Activated CD4-positive, alpha-beta T cell treated with anti-CD3 and anti-CD28 coated beads, Interleukin-2, amount 50 U/mL, for 4 hours (primary cell): Measurements from ENCODE around the gene PIH1D2.
"Not testable (repeated sequence)": the region's sequence is repeated elsewhere in the genome, so short reads cannot be mapped to it uniquely, and the experiment has no call there.

Source experiments
- DNase-seq, 2 experiments: peaks; one replicate each; pipeline ENCODE4 v3.0.0-alpha.2; 2020

The PIH1D2 gene

DNA sequence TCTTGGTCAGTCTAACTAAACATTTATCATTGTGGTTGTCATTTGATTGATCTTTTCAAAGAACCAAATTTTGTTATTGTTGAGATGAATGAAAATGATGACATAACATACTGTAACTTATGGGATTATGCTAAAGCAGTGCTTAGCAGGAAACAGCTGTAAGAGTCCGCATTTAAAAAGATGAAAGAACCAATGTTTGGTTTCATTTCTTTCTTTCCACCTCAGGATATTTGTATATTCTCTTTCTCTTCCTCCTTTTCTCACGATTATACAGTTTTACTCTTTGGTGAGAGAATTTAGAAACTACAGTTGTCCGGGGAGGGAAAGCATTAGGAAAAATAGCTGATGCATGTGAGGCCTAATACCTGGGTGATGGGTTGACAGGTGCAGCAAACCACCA lies 23.1 kb downstream of the PIH1D2 start:
- no peak for DNase-seq

DNA sequence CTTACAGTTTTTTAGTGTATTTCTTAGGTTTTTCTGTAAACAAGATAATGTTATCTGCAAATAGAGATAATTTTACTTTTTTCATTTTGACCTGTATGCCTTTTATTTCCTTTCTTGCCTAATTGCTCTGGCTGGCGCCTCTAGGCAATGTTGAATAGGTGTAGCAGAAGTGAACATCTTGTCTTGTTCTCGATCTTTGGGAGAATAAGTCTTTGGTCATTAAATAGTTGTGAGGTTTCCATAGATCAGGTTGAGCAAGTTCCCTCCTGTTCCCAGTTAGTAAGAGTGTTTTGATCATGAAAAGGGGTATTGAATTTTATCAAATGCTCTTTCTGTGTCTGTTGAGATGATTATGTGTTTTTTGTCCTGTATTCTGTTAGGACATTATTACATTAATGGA lies 24.0 kb downstream of the PIH1D2 start:
- no peak for DNase-seq

DNA sequence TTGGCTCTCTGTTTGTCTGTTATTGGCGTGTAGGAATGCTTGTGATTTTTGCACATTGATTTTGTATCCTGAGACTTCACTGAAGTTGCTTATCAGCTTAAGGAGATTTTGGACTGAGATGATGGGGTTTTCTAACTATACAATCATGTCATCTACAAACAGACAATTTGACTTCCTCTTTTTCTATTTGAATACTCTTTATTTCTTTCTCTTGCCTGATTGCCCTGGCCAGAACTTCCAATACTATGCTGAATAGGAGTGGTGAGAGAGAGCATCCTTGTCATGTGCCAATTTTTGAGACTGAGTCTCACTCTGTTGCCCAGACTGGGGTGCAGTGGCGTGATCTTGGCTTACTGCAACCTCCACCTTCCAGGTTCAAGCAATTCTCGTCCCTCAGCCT lies 25.6 kb downstream of the PIH1D2 start:
- not testable (repeated sequence) for DNase-seq

DNA sequence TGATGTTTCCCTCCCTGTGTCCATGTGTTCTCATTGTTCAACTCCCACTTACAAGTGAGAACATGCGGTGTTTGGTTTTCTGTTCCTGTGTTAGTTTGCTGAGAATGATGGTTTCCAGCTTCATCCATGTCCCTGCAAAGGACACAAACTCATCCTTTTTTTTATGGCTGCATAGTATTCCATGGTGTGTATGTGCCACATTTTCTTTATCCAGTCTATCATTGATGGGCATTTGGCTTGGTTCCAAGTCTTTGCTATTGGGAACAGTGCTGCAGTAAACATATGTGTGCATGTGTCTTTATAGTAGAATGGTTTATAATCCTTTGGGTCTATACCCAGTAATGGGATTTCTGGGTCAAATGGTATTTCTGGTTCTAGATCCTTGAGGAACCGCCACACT lies 27.2 kb downstream of the PIH1D2 start:
- DNase-seq, result not testable (repeated sequence)

DNA sequence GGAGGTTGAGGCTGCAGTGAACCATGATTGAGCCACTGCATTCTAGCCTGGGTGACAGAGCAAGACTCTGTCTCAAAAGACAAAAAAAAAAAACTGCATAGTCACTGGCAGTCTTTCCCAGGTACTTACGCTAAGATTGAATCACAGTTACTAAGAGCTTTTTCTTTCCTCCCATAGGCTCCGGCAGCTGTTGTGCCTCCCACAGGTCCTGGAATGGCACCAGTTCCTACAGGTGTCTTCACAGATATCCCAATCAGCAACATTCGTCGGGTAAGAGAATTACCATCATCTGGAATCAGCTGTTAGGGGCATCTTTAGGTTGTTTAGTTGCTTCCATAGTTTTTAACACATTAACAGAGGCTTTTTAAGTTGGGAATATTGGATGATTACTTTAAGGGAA lies 28.9 kb downstream of the PIH1D2 start:
- DNase-seq, result no peak

DNA sequence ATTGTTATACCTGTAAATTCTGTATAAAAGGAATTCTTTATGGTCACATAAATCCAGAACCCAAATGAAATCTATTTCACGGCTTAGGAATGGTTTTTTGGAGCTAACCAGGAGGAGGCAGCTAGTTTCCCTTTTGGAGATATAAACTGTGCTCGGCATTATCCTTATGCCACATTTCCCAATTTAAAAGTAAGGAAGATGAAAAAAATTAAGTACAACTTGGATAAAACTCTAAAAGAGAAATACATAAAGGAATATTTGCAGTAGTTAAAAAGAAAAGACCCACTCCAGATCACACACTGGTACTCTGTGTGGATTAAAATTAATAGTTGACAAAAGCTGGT lies 30.9 kb downstream of the PIH1D2 start:
- DNase-seq, result no peak

DNA sequence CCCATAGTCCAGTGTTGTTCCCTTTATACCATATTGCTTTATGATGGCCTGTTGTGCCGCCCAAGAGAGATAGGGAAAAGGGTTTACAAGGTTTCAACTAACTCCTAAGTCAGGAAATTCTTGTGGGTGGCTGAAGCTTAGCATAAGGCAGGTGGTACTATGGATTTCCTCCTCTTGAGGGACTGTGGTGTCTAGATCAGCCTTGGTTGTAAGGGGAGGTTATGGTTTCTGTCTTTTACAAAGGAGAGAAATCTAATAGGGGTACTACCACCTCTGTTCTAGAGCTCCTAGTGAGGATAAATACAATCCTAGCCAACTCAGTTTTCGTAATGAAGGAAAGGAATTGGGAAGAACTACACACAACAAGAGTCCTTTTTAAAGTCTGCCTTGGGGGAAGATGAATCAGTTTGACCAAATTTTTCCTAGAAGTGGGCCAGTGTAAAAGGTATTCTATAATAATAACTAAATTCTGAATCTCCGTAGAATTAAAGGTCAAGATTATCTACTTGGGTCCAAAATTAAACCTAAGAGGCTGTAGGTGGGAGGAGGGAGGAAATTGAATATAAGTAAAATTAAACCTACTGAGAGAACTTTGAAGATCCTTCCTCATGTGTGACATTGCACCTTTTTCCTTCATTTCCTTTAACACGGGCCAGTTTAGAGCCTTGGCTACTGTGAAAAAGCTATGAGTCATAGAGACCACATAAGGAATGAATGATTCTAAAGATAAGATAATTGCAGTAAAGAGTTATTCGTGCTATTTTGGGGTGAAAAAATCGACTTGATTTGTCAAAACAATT lies 31.5 kb downstream of the PIH1D2 start:
- no peak for DNase-seq

DNA sequence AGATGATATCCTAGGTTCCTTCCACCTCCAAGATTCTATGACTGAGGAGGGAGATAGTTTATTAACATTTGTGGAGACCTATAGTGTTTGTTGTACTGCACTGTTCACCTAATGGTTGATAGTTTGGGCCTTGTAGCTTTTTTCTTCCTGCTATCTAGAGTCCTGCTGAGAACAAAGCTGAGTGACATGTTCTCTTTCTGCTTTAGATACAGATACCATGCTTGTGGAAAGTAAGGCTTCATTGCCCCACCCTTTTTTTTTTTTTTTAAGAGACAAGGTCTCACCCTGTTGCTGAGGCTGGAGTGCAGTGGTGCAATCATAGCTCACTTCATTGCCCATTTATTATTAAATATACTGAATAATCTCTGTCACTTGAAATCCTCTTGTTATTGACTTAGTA lies 36.3 kb downstream of the PIH1D2 start:
- DNase-seq, result no peak

DNA sequence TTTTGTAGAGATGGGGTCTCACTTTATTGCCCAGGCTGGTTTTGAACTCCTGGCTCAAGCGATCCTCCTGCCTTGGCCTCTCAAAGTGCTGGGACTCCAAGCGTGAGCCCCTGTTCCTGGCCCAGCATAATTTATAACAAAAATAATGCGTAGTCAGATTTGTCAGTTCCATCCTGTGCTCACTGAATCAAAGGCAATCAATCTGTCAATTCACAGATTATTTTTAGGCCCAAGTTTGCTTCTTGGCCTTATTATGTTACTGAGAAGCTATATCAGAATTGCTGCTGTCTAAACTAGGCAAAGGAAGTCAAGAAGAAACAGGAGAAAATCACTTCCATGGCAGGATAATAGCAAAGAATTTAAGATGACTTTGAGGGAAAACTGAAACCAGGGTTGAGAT lies 39.9 kb downstream of the PIH1D2 start:
- DNase-seq, result no peak

DNA sequence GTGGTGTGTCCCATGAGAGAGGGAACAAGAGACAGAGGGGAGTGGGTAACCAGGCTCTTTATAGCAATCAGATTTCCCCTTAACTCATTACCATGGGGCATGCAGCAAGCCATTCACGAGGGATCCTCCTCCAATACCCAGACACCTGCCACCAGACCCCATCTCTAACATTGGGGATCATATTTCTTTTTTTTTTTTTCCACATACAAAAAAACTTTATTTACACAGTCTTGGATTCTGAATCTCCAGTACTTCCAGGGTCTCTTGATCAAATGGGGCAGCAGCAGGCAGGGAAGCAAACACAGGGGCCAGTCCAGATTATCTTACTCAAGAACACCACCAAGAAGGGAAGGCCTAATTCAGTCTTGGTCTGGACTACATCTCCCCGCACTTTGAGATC lies 44.4 kb downstream of the PIH1D2 start:
- DNase-seq, result no peak

DNA sequence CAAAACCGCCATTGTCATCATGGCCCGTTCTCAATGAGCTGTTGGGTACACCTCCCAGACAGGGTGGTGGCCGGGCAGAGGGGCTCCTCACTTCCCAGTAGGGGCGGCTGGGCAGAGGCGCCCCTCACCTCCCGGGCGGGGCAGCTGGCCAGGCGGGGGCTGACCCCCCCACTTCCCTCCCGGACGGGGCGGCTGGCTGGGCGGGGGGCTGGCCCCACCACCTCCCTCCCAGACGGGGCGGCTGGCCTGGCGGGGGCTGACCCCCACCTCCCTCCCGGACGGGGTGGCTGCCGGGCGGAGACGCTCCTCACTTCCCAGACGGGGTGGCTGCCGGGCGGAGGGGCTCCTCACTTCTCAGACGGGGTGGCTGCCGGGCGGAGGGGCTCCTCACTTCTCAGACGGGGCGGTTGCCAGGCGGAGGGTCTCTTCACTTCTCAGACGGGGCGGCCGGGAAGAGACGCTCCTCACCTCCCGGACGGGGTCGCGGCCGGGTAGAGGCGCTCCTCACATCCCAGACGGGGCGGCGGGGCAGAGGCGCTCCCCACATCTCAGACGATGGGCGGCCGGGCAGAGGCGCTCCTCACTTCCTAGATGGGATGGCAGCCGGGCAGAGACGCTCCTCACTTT lies 46.9 kb downstream of the PIH1D2 start:
- DNase-seq, result not testable (repeated sequence)

DNA sequence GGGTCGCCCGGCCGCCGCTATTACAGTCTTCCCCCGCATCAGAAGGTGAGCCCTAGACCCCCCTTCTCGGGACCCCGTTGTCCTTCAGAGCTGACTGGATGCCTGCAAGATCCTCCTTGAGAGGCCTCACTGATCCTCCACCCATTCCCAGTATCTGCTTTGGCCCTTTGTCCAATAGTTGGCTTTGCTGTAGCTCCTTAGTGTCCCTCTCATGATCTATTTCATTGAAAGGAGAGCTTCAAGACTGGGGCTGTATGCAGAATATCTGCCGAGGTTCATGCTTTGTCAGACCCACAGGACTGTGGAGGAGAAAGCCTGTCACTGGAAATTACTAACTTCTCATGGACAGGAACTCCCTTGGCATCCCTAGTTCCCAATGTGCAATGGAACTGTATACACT lies 48.1 kb downstream of the PIH1D2 start:
- no peak for DNase-seq

DNA sequence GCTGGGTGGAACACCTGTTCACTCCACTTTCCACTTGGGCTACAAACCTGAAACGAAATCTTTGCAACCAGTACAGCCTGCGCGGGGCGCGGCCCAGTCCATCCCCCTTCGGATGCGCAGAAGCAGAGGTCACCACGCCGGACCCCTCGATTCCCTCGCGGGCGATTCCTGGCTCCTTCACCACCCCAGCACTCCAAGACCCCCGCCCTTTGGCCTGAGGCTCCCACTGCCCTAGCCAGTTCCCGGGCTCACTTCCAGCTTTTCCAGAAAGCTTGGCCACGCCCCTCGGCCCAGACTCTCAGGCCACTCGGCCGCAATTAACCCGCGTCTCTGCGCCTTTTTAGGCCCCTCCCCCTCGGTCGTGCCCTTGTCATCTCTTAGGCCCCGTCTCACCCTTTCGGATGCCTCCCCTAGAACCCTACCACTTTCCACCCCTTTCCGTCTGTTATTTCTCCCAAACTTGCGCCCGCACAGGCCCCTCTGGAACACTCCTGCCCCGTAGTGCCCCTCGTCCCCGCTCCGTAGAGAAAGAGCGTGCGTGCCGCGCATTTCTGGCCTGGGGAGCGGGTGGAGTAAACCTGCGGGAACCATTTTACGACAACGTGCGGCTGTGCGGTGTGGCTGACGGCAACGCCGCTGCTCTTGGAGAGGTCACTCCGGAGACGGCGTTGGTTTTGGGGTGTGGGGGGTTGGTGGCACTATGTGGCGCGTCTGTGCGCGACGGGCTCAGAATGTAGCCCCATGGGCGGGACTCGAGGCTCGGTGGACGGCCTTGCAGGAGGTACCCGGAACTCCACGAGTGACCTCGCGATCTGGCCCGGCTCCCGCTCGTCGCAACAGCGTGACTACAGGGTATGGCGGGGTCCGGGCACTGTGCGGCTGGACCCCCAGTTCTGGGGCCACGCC lies 48.8 kb downstream of the PIH1D2 start, which contains the start of gene DLAT:
Gene DLAT (plus strand): TSS at position 636 of the 906 bp plus-strand sequence. CDS start 65 bp downstream, at position 701.
- DNase-seq, result peak; percentile 73 to 77

DNA sequence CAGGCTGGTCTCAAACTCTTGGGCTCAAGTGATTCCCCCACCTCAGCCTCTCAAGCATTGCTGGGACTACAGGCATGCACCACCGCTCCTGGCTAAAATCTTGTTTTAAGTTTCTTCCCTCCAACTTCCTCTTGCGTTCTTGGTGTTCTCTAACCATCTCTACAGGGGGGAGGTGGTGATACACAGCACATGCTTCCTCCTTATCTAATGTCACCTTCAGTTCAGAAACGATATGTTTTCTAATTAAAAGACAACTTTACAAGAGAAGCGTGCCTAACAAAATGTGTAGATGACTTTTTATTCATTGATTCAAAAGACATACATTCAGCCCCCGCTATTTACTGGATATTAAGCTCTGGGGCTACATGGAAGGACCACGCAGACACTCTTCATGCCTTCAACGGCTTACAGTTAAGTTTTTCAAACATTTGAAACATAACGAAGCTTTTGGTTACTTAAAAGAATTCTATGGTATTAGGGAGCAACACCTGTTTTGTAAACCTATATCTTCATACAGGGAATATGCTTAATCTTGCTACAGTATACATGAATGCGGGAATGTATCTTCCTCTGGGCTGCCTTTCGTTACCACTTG lies 49.5 kb downstream of the PIH1D2 start:
- DNase-seq, result no peak

DNA sequence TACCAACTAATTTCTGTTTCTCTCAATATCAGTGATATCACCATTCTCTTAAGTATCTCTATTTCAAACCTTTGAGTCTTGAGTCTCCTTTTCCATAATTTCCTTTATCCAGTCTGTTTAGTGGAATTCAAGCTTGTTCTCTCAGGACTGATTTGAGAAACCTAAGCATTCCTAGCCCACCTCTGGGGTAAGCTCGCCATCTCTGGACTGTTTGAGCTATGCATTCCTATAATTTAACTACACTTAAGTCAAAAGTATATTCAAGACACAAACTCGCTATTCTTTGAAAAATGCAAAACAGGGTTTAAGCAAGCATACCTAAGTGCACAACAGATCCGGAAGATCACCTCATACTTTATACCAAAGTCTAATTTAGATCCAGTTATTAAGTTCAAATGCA lies 50.7 kb downstream of the PIH1D2 start:
- no peak for DNase-seq

DNA sequence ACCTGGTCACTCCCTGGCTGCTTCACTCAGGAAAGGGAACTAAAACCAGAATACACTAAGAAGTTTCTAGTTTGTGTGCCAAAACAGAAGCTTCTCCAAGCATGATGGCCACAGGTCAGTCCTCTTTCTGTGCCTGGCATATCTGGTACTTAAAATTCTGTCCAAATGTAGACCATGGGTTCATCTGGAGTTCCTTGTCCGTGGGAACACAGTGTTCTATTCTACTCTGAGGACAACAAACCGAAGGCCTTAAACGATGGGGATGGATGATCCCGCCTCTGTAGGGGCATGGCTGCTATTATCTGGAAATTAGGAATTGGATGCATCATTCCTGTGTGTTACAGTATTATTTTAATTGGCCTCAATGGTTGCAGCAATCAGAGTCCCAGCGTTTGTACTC lies 54.8 kb downstream of the PIH1D2 start:
- DNase-seq, result no peak
